Measurements from ENCODE around the gene SLC6A8.
A peak's percentile ranks its signal among the peaks of the same experiment; 100 is the strongest.
"Not testable (repeated sequence)": the region's sequence is repeated elsewhere in the genome, so short reads cannot be mapped to it uniquely, and the experiment has no call there.

The SLC6A8 gene

GRCh38 chrX:153739754-153740486 lies 52.2 kb downstream of the SLC6A8 start:
- H3K4me3 ChIP-seq (ENCODE audit: low read length), result peak overlapping the region; percentile 16
- peak; percentile 63 for DNase-seq (ENCODE audit: low read depth, low spot score)

GRCh38 chrX:153740631-153741222 lies 53.0 kb downstream of the SLC6A8 start:
- no peak overlapping the region for H3K4me3 ChIP-seq (ENCODE audit: low read length)
- no peak for DNase-seq (ENCODE audit: low read depth, low spot score)

- no peak overlapping the region for H3K4me3 ChIP-seq (ENCODE audit: low read length)
- no peak for DNase-seq (ENCODE audit: low read depth, low spot score)
Observed at GRCh38 chrX:153741446-153741845, 53.7 kb downstream of the SLC6A8 start.

- not testable (repeated sequence) for DNase-seq (ENCODE audit: low read depth, low spot score); H3K4me3 ChIP-seq (ENCODE audit: low read length)
Observed at GRCh38 chrX:153742111-153742510, 54.4 kb downstream of the SLC6A8 start.

DNA sequence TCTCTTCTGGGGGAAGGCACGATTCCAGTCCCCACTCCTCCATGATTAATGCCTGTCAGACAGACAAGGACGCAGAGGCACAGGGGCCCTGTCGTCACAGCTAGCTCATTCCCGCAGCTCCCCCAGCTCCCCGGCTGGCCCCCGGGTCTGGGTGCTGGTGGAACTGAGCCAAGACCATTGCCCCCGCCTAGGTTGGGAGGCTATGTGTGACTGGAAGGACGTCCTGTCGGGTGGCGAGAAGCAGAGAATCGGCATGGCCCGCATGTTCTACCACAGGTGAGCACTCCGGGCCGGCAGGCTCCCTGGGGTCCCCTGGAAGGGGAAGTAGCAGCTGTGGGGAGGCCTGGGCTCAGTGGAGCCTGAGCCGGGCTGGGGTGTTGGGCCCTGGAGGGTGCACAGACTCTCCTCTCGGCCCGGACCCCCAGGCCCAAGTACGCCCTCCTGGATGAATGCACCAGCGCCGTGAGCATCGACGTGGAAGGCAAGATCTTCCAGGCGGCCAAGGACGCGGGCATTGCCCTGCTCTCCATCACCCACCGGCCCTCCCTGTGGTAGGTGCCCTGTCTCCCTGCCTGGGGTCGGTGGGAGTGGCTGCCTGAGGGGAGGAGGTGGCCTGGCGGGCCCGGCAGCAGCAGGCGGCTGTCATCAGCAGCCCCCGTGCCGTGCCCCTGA lies 55.2 kb downstream of the SLC6A8 start:
- not testable (repeated sequence) for H3K4me3 ChIP-seq (ENCODE audit: low read length); DNase-seq (ENCODE audit: low read depth, low spot score)

- not testable (repeated sequence) for H3K4me3 ChIP-seq (ENCODE audit: low read length); DNase-seq (ENCODE audit: low read depth, low spot score)
Observed at GRCh38 chrX:153743468-153744209, 55.9 kb downstream of the SLC6A8 start.

- no peak overlapping the region for H3K4me3 ChIP-seq (ENCODE audit: low read length)
- DNase-seq (ENCODE audit: low read depth, low spot score), result no peak
Observed at GRCh38 chrX:153744210-153745066, 56.7 kb downstream of the SLC6A8 start.

GRCh38 chrX:153745067-153745433 lies 57.3 kb downstream of the SLC6A8 start:
- H3K4me3 ChIP-seq (ENCODE audit: low read length); DNase-seq (ENCODE audit: low read depth, low spot score): not testable (repeated sequence)
